Thymus (tissue), 11 donors: ENCODE data around the gene NLRP3. TPM values are rescaled to one million over a fixed set of nuclear protein-coding genes. Genes with fewer than 3 reads are reported as not detected.

ENCODE experiments used
- DNase-seq, 9 donors: peaks; one replicate each; pipeline ENCODE4 v3.0.0-alpha.2; 2013; ENCODE audit warnings: low spot score in 9 of 9, low read depth in 6 of 9, missing footprints in 1 of 9
- H3K27ac ChIP-seq, 2 donors: one replicate each; pipeline ENCODE4 v1.5.1; 2013; ENCODE audit warnings: control low read depth in 1 of 2, low read depth in 1 of 2, low read length in 1 of 2, mild to moderate bottlenecking in 1 of 2, moderate library complexity in 1 of 2
- H3K27me3 ChIP-seq, 2 donors: one replicate each; pipeline ENCODE4 v1.5.1; 2013; ENCODE audit warnings: low read length in 1 of 2; ENCODE audit not compliant: control insufficient read depth in 2 of 2, insufficient read depth in 1 of 2
- H3K36me3 ChIP-seq, 2 donors: one replicate each; pipeline ENCODE4 v1.5.1; 2013; ENCODE audit warnings: low read length in 1 of 2, mild to moderate bottlenecking in 1 of 2, moderate library complexity in 1 of 2; ENCODE audit not compliant: control insufficient read depth in 2 of 2, insufficient read depth in 2 of 2
- H3K4me1 ChIP-seq, 2 donors: one replicate each; pipeline ENCODE4 v1.5.1; 2013; ENCODE audit warnings: low read length in 2 of 2; ENCODE audit not compliant: control insufficient read depth in 2 of 2, insufficient read depth in 2 of 2
- H3K4me3 ChIP-seq, 2 donors: one replicate each; pipeline ENCODE4 v1.5.1; 2013; ENCODE audit warnings: low read length in 2 of 2, control low read depth in 1 of 2, mild to moderate bottlenecking in 1 of 2
- H3K9me3 ChIP-seq, 2 donors: one replicate each; pipeline ENCODE4 v1.5.1; 2013; ENCODE audit warnings: low read length in 1 of 2, mild to moderate bottlenecking in 1 of 2; ENCODE audit not compliant: control insufficient read depth in 2 of 2, insufficient read depth in 1 of 2
- WGBS: extraction: QIAGEN DNeasy Blood & Tissue Kit; methylation state at CpG from one replicate; pipeline ENCODE4 v1.1.7; 2013; 5-methylcytosine and 5-hydroxymethylcytosine counted together
- polyA plus RNA-seq: library from polyadenylated mRNA; stranded (reverse); fragments of 200-250 nt; gene quantifications from one replicate; pipeline ENCODE4 v1.2.3, GENCODE V29; 2013
- total RNA-seq: library from RNA; stranded (reverse); fragments of 120-200 nt; gene quantifications from one replicate; pipeline ENCODE4 v1.2.4, GENCODE V29; 2013
- donor health status: healthy.

The NLRP3 gene
- total and polyA plus RNA-seq, 2 donors: 1.7 to 2.6 TPM

DNA sequence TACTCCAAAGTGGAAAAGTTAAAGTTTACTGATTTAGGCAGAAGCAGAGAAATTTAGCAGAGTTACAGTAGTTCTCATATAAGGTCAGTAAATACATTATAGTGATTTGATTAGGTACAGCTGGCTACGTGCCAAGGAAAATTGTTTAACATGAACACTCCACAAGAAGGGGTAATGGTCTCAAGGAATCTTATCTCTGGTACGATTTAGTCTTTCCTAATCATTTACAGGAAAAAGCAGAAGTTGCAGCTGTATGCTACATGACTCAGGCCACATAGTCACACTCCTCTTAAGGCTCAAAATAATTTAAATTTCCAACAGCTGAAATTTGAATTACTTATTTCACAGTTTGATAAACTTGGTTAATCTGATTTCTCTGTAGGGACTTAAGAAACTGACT, 78.8 kb downstream of the NLRP3 start:
- no peaks in the 10 kb centered on the region for H3K4me1 ChIP-seq
- WGBS: 50% methylated on average over 2 of the region's 2 CpGs
- H3K9me3 ChIP-seq: no peaks in the 10 kb centered on the region
- no peak overlapping the region for H3K27ac ChIP-seq
- no peaks in the 10 kb centered on the region for H3K27me3 ChIP-seq
- no peak for DNase-seq
- H3K36me3 ChIP-seq: no peaks in the 10 kb centered on the region
- H3K4me3 ChIP-seq: no peak overlapping the region

DNA sequence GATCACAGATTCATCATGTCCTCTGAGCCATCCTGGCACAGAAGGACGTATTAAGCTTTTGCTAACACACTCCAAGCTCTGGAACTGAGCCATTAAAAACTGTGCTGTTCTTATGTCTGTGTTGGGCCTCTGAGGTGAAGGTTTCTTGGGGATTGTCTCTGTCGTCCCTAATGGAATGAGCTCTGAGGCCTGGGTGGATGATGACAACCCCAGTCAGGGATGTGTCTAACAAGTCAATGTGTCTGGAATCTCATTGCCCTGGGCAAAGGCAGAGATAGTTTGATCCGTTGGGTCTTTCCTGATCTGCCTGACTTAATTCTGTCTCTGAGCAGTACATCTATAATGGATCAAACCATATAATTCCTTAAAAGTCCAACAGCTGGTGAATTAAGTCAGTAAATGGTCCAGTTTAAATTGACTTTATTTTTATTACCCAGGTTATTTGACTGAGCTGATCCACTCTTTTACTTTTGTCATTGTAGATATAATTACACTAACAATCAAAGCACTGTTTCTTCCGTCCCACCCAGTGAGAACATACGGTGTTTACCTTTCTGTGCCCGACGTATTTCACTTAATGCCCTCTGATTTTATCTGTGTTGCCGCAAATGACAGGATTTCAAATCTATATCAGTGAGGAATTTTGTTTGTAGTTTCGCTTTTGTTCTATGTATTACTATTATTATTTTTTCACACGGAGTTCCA, 80.8 kb downstream of the NLRP3 start:
- 96% methylated on average over 10 of the region's 10 CpGs for WGBS

More for the DNA sequence above, 80.8 kb downstream of the NLRP3 start:
- DNase-seq: no peak
- Histone ChIP-seq H3K27ac (no peak overlapping the region), H3K9me3 (no peaks in the 10 kb centered on the region), H3K27me3 (no peaks in the 10 kb centered on the region), H3K36me3 (no peaks in the 10 kb centered on the region), H3K4me1 (no peaks in the 10 kb centered on the region), H3K4me3 (no peak overlapping the region)

Other genes starting within 250 kb of the NLRP3 start
- gene ZNF124, start 244.2 kb upstream of the NLRP3 start, total RNA-seq: 74.8 TPM
- 3.8 TPM for gene ZNF124, start 244.2 kb upstream of the NLRP3 start, polyA plus RNA-seq
- gene VN1R5, start 160.1 kb upstream of the NLRP3 start, total RNA-seq: not detected
- 0.02 TPM for gene VN1R5, start 160.1 kb upstream of the NLRP3 start, polyA plus RNA-seq
- gene ZNF496, start 84.3 kb upstream of the NLRP3 start, total RNA-seq: 21.8 TPM
- 40.0 TPM for gene ZNF496, start 84.3 kb upstream of the NLRP3 start, polyA plus RNA-seq
- gene OR2B11, start 41.9 kb downstream of the NLRP3 start, total RNA-seq: not detected
- gene OR2B11, start 41.9 kb downstream of the NLRP3 start, polyA plus RNA-seq: 0.02 TPM
- 0.05 TPM for gene OR2C3, start 120.3 kb downstream of the NLRP3 start, total RNA-seq
- 0.02 TPM for gene OR2C3, start 120.3 kb downstream of the NLRP3 start, polyA plus RNA-seq
- 0.42 TPM for gene GCSAML, start 133.0 kb downstream of the NLRP3 start, total RNA-seq
- gene GCSAML, start 133.0 kb downstream of the NLRP3 start, polyA plus RNA-seq: 0.48 TPM
- not detected for gene OR2G2, start 172.2 kb downstream of the NLRP3 start, total RNA-seq
- 0.05 TPM for gene OR2G2, start 172.2 kb downstream of the NLRP3 start, polyA plus RNA-seq
- not detected for gene OR2G3, start 189.4 kb downstream of the NLRP3 start, total RNA-seq
- not detected for gene OR2G3, start 189.4 kb downstream of the NLRP3 start, polyA plus RNA-seq